Measurements from ENCODE around the gene ACCS.

ACCS gene

GRCh38 chr11:44065841-44066731 lies at the start of gene ACCS:
ACCS (plus strand) TSS chr11:44066270; CDS start chr11:44067628, 1,358 bp downstream.
- DNase-seq, result peak; percentile 43 to 92 (median 84)

GRCh38 chr11:44016546-44017442 lies 49.3 kb upstream of the ACCS start:
- no peak for DNase-seq

GRCh38 chr11:44017443-44018126 lies 48.5 kb upstream of the ACCS start:
- DNase-seq, result no peak

- no peak for DNase-seq
Observed at GRCh38 chr11:44018127-44018521, 47.9 kb upstream of the ACCS start.

- no peak for DNase-seq
Observed at GRCh38 chr11:44018829-44019228, 47.2 kb upstream of the ACCS start.

GRCh38 chr11:44024977-44025376 lies 41.1 kb upstream of the ACCS start:
- no peak for DNase-seq

- no peak for DNase-seq
Observed at GRCh38 chr11:44025727-44026126, 40.3 kb upstream of the ACCS start.

GRCh38 chr11:44028401-44028800 lies 37.7 kb upstream of the ACCS start:
- no peak for DNase-seq

- DNase-seq, result no peak
Observed at GRCh38 chr11:44028816-44029506, 37.1 kb upstream of the ACCS start.

- no peak for DNase-seq
Observed at GRCh38 chr11:44029507-44029845, 36.6 kb upstream of the ACCS start.

GRCh38 chr11:44029977-44030911 lies 35.8 kb upstream of the ACCS start:
- no peak for DNase-seq

- DNase-seq, result no peak
Observed at GRCh38 chr11:44030996-44031395, 35.1 kb upstream of the ACCS start.

GRCh38 chr11:44031549-44031948 lies 34.5 kb upstream of the ACCS start:
- no peak for DNase-seq

- peak in 5 of 14 donors; percentile 4 to 29 (median 15) for DNase-seq
Observed at GRCh38 chr11:44032299-44033085, 33.6 kb upstream of the ACCS start.

GRCh38 chr11:44033411-44033850 lies 32.6 kb upstream of the ACCS start:
- DNase-seq, result peak in 13 of 14 donors; percentile 11 to 79 (median 49)

- DNase-seq, result no peak
Observed at GRCh38 chr11:44033856-44034255, 32.2 kb upstream of the ACCS start.

GRCh38 chr11:44034639-44035038 lies 31.4 kb upstream of the ACCS start:
- DNase-seq, result no peak

GRCh38 chr11:44036811-44037657 lies 29.0 kb upstream of the ACCS start:
- DNase-seq, result peak in 13 of 14 donors; percentile 13 to 75 (median 67)

GRCh38 chr11:44037658-44037998 lies 28.4 kb upstream of the ACCS start:
- no peak for DNase-seq

Data from C1 segment of cervical spinal cord (tissue), 14 donors.